Activated CD8-positive, alpha-beta memory T cell treated with anti-CD3 and anti-CD28 coated beads, Interleukin-2, amount 50 U/mL, for 1 hour (primary cell): Measurements from ENCODE around the gene SLC16A1.
"Not testable (repeated sequence)": the region's sequence is repeated elsewhere in the genome, so short reads cannot be mapped to it uniquely, and the experiment has no call there.

Experiments
- DNase-seq: peaks from one replicate; pipeline ENCODE4 v3.0.0-alpha.2; 2020; ENCODE audit errors: extremely low read depth

SLC16A1 gene, protein sequence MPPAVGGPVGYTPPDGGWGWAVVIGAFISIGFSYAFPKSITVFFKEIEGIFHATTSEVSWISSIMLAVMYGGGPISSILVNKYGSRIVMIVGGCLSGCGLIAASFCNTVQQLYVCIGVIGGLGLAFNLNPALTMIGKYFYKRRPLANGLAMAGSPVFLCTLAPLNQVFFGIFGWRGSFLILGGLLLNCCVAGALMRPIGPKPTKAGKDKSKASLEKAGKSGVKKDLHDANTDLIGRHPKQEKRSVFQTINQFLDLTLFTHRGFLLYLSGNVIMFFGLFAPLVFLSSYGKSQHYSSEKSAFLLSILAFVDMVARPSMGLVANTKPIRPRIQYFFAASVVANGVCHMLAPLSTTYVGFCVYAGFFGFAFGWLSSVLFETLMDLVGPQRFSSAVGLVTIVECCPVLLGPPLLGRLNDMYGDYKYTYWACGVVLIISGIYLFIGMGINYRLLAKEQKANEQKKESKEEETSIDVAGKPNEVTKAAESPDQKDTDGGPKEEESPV

DNA sequence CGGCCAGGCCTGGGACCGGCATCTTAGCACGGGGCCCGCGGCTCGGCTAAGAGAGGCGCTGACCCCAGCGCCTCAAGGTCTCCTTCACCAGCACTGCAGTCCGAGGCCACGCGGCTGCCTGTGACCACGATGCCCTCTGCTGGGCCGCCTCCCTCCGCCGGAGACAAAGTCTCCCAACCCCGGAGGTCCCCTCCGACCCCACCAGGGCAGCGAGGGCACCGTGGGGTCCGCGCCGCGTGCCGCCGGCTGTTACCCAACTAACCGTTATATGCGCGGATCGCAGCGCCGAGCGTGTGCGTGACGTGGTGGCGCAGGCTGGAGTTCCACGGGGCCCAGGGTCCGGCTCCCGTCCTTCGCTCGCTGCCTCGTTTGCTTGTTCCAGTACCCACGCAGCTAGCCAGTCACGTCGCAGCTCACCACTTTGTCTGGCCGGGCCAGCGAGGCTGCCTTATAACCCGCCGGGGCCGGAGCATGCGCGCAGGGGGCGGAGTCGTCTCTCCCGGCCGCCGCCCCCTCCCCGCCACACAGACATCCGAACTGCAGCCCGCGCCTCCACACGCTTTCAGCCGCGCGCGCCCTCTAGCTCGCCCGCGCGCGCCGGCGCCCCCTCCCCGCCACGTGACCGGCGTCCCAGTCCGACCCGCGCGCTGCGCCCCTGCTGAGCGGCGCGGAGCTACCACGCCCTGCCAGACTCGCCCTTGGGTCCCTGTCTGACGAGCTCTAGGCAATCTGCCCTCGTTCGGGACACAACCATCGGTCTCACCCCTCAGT, at the start of gene SLC16A1:
SLC16A1 (minus strand) TSS at position 424 of the 771 bp plus-strand sequence. CDS start 26,888 bp downstream, outside the sequence.
- DNase-seq = peak; percentile 61

- no peak for DNase-seq
Measured at GRCh38 chr1:113003751-113004690, 48.0 kb upstream of the SLC16A1 start.

- no peak for DNase-seq
Measured at GRCh38 chr1:113002297-113002696, 46.3 kb upstream of the SLC16A1 start.

DNA sequence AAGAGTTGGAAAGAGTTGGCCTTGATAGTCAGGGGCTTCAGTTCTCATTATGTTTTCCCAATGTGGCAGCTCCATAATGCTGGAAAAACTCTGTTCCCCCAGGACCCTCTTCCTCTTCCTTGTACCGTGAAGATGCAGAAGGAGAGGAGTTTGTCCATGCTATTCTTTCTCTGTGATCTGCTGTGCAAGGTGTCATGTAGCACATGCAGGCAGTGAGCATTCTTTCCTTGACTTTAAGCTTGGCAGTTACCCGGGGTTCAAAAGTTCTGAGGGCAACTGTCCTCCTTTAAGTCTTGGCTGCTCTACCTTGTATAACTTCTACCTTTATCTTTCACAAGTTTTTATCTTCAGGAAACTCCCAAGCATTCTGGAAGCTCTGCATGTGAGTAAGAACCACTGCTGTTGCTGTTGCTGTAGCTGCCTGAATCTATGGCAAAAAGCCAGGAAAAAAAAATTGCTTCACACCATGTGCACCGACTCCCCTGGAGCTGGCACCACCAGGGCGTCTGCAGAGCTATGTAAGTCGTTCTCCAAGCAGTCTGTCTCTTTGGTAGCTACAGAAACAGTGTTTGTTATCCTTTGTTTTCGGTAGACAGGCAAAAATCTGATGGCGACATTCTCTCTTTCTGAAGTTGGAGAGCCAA, 42.7 kb upstream of the SLC16A1 start:
- DNase-seq = no peak

DNA sequence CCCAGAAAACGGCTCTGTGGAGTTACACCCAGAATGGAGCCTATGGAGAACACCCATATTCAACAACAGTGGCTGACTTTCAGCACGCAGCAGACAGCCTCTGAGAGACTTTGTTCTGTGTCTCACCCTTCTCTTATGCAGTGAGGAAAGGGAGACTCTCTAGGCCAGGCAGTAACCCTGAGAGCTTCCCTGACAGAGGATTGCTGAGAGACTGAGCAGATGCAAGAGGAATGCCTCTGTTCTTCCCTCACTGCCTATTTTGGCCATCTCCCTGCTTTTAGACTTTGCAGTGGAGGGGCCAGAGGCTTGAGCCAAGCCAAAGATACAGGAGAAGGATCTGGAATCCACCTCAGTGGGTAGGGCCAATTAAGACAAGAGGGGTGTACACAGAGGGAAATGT, 41.8 kb upstream of the SLC16A1 start:
- no peak for DNase-seq

- no peak for DNase-seq
Measured at GRCh38 chr1:112995890-112996289, 39.9 kb upstream of the SLC16A1 start.

DNA sequence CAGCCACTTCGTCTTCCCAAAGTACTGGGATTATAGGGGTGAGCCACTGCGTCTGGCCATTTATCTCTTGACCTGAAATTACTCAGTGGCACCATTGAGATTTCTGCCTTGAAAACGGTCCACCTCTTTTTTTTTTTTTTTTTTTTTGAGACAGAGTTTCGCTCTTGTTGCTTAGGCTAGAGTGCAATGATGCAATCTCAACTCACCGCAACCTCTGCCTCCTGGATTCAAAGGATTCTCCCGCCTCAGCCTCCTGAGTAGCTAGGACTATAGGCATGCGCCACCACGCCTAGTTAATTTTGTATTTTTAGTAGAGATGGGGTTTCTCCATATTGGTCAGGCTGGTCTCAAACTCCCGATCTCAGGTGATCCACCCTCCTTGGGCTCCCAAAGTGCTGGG, 39.0 kb upstream of the SLC16A1 start:
- DNase-seq = not testable (repeated sequence)

DNA sequence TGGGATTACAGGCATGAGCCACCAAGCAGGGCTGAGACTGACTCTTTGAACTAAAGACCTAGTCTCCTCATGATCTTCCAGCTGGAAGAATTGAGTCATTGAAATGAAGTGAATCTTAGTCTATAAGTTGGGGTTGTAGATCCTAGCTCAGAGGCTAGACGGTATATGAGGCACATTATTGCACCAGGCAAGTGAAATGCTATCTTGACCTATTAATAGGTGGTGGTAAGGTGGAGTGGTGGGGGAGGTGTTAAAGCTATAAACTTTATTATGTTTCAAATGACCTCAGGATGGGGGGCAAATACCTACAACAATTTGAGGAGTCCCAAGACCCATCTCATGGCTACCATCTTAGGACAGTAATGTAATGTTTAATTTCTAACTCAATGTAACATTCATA, 36.8 kb upstream of the SLC16A1 start:
- DNase-seq = no peak

DNA sequence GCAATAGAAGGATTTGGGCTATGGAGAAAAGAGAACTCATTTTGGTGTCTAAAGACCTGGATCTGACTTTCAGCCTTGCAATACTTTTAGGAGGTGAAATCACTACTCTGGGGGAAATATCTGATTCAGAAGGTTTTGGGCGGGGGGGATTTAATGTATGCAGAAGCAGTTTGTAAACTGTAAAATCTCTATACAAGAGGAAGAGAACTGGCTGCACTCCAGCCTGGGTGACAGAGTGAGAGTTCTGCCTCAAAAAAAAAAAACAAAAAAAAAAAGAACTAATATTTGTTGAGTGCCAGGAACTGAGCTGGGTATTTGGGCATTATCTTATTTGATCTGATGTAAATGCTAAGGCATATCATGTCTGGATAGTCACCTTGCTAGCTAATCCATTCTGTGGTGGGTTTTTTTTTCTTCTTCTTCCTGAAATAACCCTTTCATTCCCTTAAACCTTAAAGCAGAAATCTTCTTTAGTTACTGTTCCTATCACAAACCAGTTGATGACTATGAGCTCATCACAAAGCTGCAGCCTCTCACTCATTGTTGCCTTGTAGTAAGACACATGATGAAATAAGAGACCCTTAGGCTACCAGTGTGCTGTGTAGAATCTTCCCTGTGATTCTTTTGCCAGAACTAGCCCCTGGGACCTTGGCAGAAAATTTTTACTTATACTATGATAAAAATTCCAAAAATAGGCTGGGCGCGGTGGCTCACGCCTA, 35.6 kb upstream of the SLC16A1 start:
- DNase-seq = no peak

DNA sequence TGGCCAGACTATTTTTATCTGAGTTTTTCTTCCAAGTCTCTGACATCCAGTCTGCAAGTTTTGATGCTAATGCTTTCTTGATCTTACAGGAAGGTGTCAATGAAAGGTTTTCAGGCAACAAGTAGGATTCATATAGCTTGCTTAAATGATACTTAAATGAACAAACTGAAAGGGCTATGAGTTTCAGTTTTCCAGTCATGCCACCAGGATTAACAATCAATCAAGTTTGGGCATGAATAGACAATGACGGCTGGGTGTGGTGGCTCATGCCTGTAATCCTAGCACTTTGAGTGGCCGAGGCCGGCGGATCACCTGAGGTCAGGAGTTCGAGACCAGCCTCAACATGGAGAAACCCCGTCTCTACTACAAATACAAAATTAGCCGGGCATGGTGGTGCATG, 34.3 kb upstream of the SLC16A1 start:
- no peak for DNase-seq

DNA sequence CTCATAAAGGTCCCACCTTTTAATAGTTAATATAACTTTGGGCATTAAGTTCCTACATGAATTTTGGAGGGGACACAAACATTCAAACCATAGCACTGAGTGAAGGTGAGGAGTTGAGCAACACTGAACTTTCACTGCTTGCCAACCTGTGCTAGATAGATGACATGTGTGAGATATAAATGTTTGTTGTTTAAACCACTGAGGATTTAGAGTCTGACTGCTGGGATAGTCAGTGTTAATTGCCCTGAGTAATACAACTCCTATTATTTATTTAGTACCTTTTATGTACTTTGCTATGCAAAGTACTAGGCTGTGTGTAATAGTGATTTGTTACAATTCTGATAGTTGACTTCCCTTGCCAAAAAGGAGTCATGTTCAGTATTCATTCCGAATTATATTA, 32.4 kb upstream of the SLC16A1 start:
- no peak for DNase-seq

- DNase-seq = no peak
Measured at GRCh38 chr1:112985123-112985522, 29.1 kb upstream of the SLC16A1 start.

- no peak for DNase-seq
Measured at GRCh38 chr1:112983537-112984131, 27.6 kb upstream of the SLC16A1 start.

DNA sequence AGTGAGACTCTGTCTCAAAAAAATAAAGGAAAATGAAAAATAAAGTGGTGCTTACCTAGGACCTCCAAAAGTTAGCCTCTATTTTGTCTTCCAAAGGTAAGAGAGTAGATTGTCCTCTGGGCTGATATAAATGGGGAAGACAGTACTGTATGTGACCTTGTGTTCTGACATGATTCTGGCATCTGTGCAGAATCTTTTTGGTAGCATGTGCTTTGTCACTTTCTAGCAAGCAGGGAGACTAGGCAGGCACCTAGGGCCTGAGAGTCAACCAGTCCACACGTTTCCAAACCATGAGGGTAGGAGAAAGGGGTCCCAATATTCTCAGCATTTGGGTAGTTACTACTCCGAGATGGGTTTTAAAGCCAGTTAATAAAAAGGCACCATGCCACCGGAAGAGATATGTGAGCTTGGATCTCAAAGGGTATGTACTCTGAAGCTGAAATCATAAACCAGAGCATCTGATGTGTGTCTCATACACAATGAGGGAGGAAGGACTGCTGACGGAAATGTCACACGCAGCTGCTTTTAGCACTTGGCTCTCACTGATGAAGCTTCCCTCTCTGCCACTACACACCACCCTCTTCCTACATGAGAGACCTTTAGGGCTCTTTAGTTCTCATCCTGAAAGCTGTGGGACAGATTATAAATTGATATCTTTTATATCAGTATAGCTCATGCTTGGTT, 27.0 kb upstream of the SLC16A1 start:
- DNase-seq = no peak

- no peak for DNase-seq
Measured at GRCh38 chr1:112982328-112982727, 26.3 kb upstream of the SLC16A1 start.

DNA sequence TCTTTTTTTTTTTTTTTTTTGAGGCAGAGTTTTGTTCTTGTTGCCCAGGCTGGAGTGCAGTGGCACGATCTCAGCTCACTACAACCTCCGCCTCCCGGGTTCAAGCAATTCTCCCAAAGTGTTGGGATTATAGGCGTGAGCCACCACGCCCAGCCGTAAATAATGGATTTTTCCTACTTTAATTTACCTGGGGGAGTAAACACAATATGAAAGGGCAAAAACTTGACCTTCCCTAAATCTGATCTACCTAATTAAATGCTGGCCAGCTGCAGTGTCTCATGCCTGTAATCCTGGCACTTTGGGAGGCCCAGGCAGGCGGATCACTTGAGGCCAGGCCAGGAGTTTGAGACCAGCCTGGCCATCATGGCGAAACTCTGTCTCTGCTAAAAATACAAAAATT, 25.8 kb upstream of the SLC16A1 start:
- DNase-seq = not testable (repeated sequence)

- DNase-seq = no peak
Measured at GRCh38 chr1:112981426-112981825, 25.4 kb upstream of the SLC16A1 start.

DNA sequence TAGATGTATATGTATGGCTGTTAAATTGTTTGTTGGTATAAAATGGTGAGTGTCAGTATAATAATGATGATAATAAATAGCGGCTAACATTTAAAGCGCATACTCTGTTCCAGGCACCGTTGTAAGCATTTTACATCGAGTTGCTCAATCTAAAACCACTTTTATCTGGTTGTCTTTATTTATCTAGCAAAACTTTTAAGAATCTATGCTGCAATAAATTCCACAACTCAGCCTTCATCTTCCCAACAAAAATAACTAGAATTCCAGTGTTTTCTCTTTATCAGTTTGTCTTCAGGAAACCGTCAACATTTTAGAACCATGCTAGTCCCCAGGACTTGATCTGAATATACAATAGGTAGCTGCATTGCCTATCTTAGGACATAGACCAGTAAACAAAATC, 19.3 kb upstream of the SLC16A1 start:
- DNase-seq = no peak

GRCh38 chr1:112974646-112975045, 18.6 kb upstream of the SLC16A1 start:
- DNase-seq = no peak

DNA sequence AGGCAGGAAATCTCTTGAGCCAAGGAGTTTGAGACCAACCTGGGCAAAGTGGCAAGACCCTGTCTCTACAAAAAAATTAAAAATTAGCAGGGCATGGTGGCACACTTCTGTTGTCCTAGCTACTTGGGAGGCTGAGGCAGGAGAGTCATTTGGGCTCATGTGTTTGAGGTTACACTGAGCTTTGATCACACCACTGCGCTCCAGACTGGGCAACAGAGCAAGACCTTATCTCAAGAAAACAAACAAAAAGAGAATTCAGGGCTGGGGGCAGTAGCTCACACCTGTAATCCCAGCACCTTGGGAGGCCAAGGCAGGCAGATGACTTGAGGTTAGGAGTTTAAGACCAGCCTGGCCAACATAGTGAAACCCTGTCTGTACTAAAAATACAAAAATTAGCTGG, 17.8 kb upstream of the SLC16A1 start:
- no peak for DNase-seq
